T-cell (primary cell): Measurements from ENCODE around the gene IMMP2L. TPM values are rescaled to one million over a fixed set of nuclear protein-coding genes. Genes with fewer than 3 reads are reported as not detected.
"Not testable (repeated sequence)": the region's sequence is repeated elsewhere in the genome, so short reads cannot be mapped to it uniquely, and the experiment has no call there.

Experiments
- ATAC-seq, 4 experiments: fragments of 200-7000 bp in 3 of 4; fragments of 150-1000 bp in 1 of 4; cut with Tn5 transposase; replicated peaks in 1 of 4; 1 replicate in 3 of 4; 2 replicates in 1 of 4; pipeline ENCODE4 v1.10.0; 2021; ENCODE audit warnings: moderate library complexity in 3 of 4, mild to moderate bottlenecking in 2 of 4, moderate number of reproducible peaks in 1 of 4
- CTCF ChIA-PET, 2 donors: fragments of 300-600 bp; sonication (Branson Sonifier 250); formaldehyde crosslinking; loops; one replicate each; lab custom pipeline; 2022; ENCODE audit warnings: antibody characterized with exemption in 2 of 2; lab: Charles Lee
- POLR2A ChIA-PET, 2 donors: fragments of 300-600 bp; sonication (Branson Sonifier 250); formaldehyde crosslinking; loops; one replicate each; lab custom pipeline; 2022; ENCODE audit warnings: antibody characterized with exemption in 2 of 2; lab: Charles Lee
- DNase-seq, 35 experiments: peaks; one replicate each; pipeline versions ENCODE4 v3.0.0 to v3.0.0-alpha.2; 2013 to 2023
- H3K27ac ChIP-seq: one replicate; pipeline ENCODE4 v1.5.1; 2013; ENCODE audit warnings: low read length
- H3K27me3 ChIP-seq, 2 experiments: replicated peaks in 1 of 2; 1 replicate in 1 of 2; 2 replicates in 1 of 2; pipeline versions ENCODE4 v1.6.1 to v1.7.0; 2013; ENCODE audit warnings: low read length in 1 of 2, mixed read lengths in 1 of 2; ENCODE audit not compliant: control insufficient read depth in 2 of 2, insufficient read depth in 2 of 2; ENCODE audit errors: extremely low read depth in 1 of 2
- H3K36me3 ChIP-seq, 2 donors: 1 replicate in 1 of 2; 2 replicates in 1 of 2; pipeline versions ENCODE4 v1.6.1 to v1.7.0; 2013; ENCODE audit warnings: low read length in 1 of 2; ENCODE audit not compliant: control insufficient read depth in 2 of 2, insufficient read depth in 1 of 2; ENCODE audit errors: extremely low read depth in 1 of 2
- H3K4me1 ChIP-seq, 2 experiments: 1 replicate in 1 of 2; 2 replicates in 1 of 2; pipeline versions ENCODE4 v1.6.1 to v1.7.0; 2013; ENCODE audit warnings: low read length in 2 of 2, mixed read lengths in 1 of 2; ENCODE audit not compliant: insufficient read depth in 2 of 2, control insufficient read depth in 1 of 2; ENCODE audit errors: extremely low read depth in 1 of 2
- H3K4me3 ChIP-seq, 2 donors: 1 replicate in 1 of 2; 2 replicates in 1 of 2; pipeline versions ENCODE4 v1.5.1 to v1.7.0; 2013; ENCODE audit warnings: mild to moderate bottlenecking in 2 of 2, low read length in 1 of 2, moderate library complexity in 1 of 2; ENCODE audit not compliant: control insufficient read depth in 1 of 2; ENCODE audit errors: extremely low read depth in 1 of 2
- H3K9me3 ChIP-seq: 2 replicates; pipeline ENCODE4 v1.7.0; 2013
- H3K27ac Mint-ChIP-seq, 2 donors: one replicate each; pipeline ENCODE4 v1.8.0; 2020 to 2021; ENCODE audit warnings: mild to moderate bottlenecking in 2 of 2, mixed read lengths in 2 of 2
- H3K27me3 Mint-ChIP-seq, 2 donors: one replicate each; pipeline ENCODE4 v1.8.0; 2021 to 2022; ENCODE audit warnings: mixed read lengths in 2 of 2
- H3K36me3 Mint-ChIP-seq: one replicate; pipeline ENCODE4 v1.8.0; 2021; ENCODE audit warnings: mixed read lengths
- H3K4me1 Mint-ChIP-seq, 3 donors: one replicate each; pipeline ENCODE4 v1.8.0; 2020 to 2022; ENCODE audit warnings: mixed read lengths in 3 of 3, mild to moderate bottlenecking in 1 of 3
- H3K4me3 Mint-ChIP-seq, 3 donors: one replicate each; pipeline ENCODE4 v1.8.0; 2020 to 2022; ENCODE audit warnings: mild to moderate bottlenecking in 3 of 3, mixed read lengths in 3 of 3, moderate library complexity in 3 of 3
- H3K9me3 Mint-ChIP-seq, 3 donors: one replicate each; pipeline ENCODE4 v1.8.0; 2020 to 2022; ENCODE audit warnings: mixed read lengths in 3 of 3
- WGBS: methylation state at CpG from one replicate; pipeline ENCODE4 v1.1.5; 2013; ENCODE audit warnings: missing lambda C conversion rate; ENCODE audit not compliant: insufficient coverage; 5-methylcytosine and 5-hydroxymethylcytosine counted together
- total RNA-seq, 35 experiments: library from RNA in 6 of 35; stranded (reverse) in 6 of 35; fragments of 120-200 nt in 1 of 35; gene quantifications; one replicate each; pipeline versions ENCODE4 v1.2.1 to v1.2.4 and lab custom pipeline; 2013 to 2026

Gene IMMP2L
- 10 to 100 TPM; 14.1 to 27.3 (median 21.7) TPM for total RNA-seq
- 23.3 TPM for total RNA-seq (2013)
- total RNA-seq (lab: John Stamatoyannopoulos, UW), result 4.5 to 14.2 (median 10.3) reads per million in 29 experiments

GRCh38 chr7:111561904-111562732, at the start of gene IMMP2L:
TSS of gene IMMP2L (minus strand) at chr7:111562492.
- Mint-ChIP-seq H3K9me3 (no peaks in the 10 kb centered on the region), H3K4me1 (peaks cover 39 to 50% (median 46%) of the 10 kb centered on the region in 3 donors), H3K36me3 (peaks cover 7% of the 10 kb centered on the region), H3K27ac (peak within 1 kb of the TSS; percentile 84 to 86), H3K4me3 (peak within 1 kb of the TSS; percentile 82 to 86 (median 82)), H3K27me3 (peaks cover 2% of the 10 kb centered on the region in 2 donors)
- WGBS, result under 1% methylated on average over 75 of the region's 84 CpGs
- DNase-seq (peak; percentile 64 to 94 (median 83)), ATAC-seq (peak; percentile 94 to 98 (median 94))
- Histone ChIP-seq H3K4me1 (peaks cover 18 to 19% of the 10 kb centered on the region in 2 experiments), H3K4me3 (peak within 1 kb of the TSS; percentile 68 to 77), H3K27ac (peak within 1 kb of the TSS; percentile 57), H3K36me3 (peaks cover 0 to 2% of the 10 kb centered on the region in 2 donors), H3K27me3 (no peaks in the 10 kb centered on the region), H3K9me3 (no peaks in the 10 kb centered on the region)
- POLR2A ChIA-PET, result interaction anchor here (0.6 to 0.8 kb wide), 4 partner anchors 83 to 1225 kb away, joined by 3 to 4 read pairs (median 3); no protein-coding TSS in a partner anchor
- CTCF ChIA-PET, result interaction anchor here (0.6 kb wide), 4 partner anchors 35 to 487 kb away, joined by 3 to 4 read pairs (median 4); no protein-coding TSS in a partner anchor

- H3K27ac ChIP-seq, CTCF ChIA-PET, DNase-seq, H3K9me3 Mint-ChIP-seq, H3K4me1 ChIP-seq, H3K36me3 ChIP-seq, H3K4me1 Mint-ChIP-seq, ATAC-seq, H3K9me3 ChIP-seq, POLR2A ChIA-PET, H3K27me3 Mint-ChIP-seq, H3K4me3 Mint-ChIP-seq, H3K27ac Mint-ChIP-seq, H3K36me3 Mint-ChIP-seq, H3K27me3 ChIP-seq, H3K4me3 ChIP-seq: not testable (repeated sequence)
- WGBS, result 95% methylated on average over 36 of the region's 58 CpGs
These were observed 47.4 kb upstream of the IMMP2L start for GRCh38 chr7:111609483-111610254.

GRCh38 chr7:111607621-111608020, 45.3 kb upstream of the IMMP2L start:
- no peaks in the 10 kb centered on the region for H3K4me1 ChIP-seq

GRCh38 chr7:111605246-111605645, 43.0 kb upstream of the IMMP2L start:
- Histone ChIP-seq H3K36me3 (no peaks in the 10 kb centered on the region), H3K27me3 (no peaks in the 10 kb centered on the region), H3K4me1 (no peaks in the 10 kb centered on the region), H3K9me3 (no peaks in the 10 kb centered on the region), H3K27ac (no peak overlapping the region), H3K4me3 (no peak overlapping the region)
- ATAC-seq, result no peak
- H3K9me3 Mint-ChIP-seq, result no peaks in the 10 kb centered on the region
- no peaks in the 10 kb centered on the region for H3K4me1 Mint-ChIP-seq
- no CpG with 5 or more reads among the region's 1 CpG for WGBS
- DNase-seq, result no peak
- POLR2A ChIA-PET, result no interaction called here
- H3K27ac Mint-ChIP-seq, result no peak overlapping the region
- peaks cover 4 to 11% of the 10 kb centered on the region in 2 donors for H3K27me3 Mint-ChIP-seq
- H3K4me3 Mint-ChIP-seq, result no peak overlapping the region
- no peaks in the 10 kb centered on the region for H3K36me3 Mint-ChIP-seq
- CTCF ChIA-PET, result no interaction called here

More at GRCh38 chr7:111607621-111608020, 45.3 kb upstream of the IMMP2L start:
- no peaks in the 10 kb centered on the region for H3K9me3 Mint-ChIP-seq
- Histone ChIP-seq H3K9me3 (no peaks in the 10 kb centered on the region), H3K4me3 (no peak overlapping the region), H3K27me3 (peaks cover 0 to 2% of the 10 kb centered on the region in 2 experiments), H3K36me3 (no peaks in the 10 kb centered on the region), H3K27ac (no peak overlapping the region)
- ATAC-seq (no peak), DNase-seq (no peak)
- H3K36me3 Mint-ChIP-seq, result no peaks in the 10 kb centered on the region
- POLR2A ChIA-PET, result no interaction called here
- no peak overlapping the region for H3K27ac Mint-ChIP-seq
- no peaks in the 10 kb centered on the region for H3K4me1 Mint-ChIP-seq
- no peak overlapping the region for H3K4me3 Mint-ChIP-seq
- peaks cover 4 to 5% of the 10 kb centered on the region in 2 donors for H3K27me3 Mint-ChIP-seq
- CTCF ChIA-PET, result no interaction called here
- no CpG with 5 or more reads among the region's 2 CpGs for WGBS

- Histone ChIP-seq H3K4me1 (no peaks in the 10 kb centered on the region), H3K27ac (no peak overlapping the region)
These were observed 37.8 kb upstream of the IMMP2L start for GRCh38 chr7:111600091-111600490.

GRCh38 chr7:111595780-111596179, 33.5 kb upstream of the IMMP2L start:
- ATAC-seq (no peak), DNase-seq (no peak)
- Histone ChIP-seq H3K4me3 (no peak overlapping the region), H3K27me3 (peaks cover 0 to 2% of the 10 kb centered on the region in 2 experiments), H3K27ac (no peak overlapping the region), H3K9me3 (no peaks in the 10 kb centered on the region), H3K36me3 (no peaks in the 10 kb centered on the region), H3K4me1 (no peaks in the 10 kb centered on the region)
- no peaks in the 10 kb centered on the region for H3K36me3 Mint-ChIP-seq
- peaks cover 0 to 10% (median 9%) of the 10 kb centered on the region in 3 donors for H3K9me3 Mint-ChIP-seq
- POLR2A ChIA-PET, result no interaction called here
- no peak overlapping the region for H3K4me3 Mint-ChIP-seq
- CTCF ChIA-PET, result no interaction called here
- WGBS, result 91% methylated on average over 1 of the region's 1 CpG
- no peak overlapping the region for H3K27ac Mint-ChIP-seq
- H3K4me1 Mint-ChIP-seq, result no peaks in the 10 kb centered on the region
- H3K27me3 Mint-ChIP-seq, result peaks cover 5 to 13% of the 10 kb centered on the region in 2 donors

More at GRCh38 chr7:111600091-111600490, 37.8 kb upstream of the IMMP2L start:
- CTCF ChIA-PET, result no interaction called here
- peaks cover 0 to 2% of the 10 kb centered on the region in 2 experiments for H3K27me3 ChIP-seq
- ATAC-seq (no peak), DNase-seq (no peak)
- H3K9me3 Mint-ChIP-seq, result peaks cover 0 to 10% (median 9%) of the 10 kb centered on the region in 3 donors
- H3K4me3 ChIP-seq, result no peak overlapping the region
- H3K4me3 Mint-ChIP-seq, result no peak overlapping the region
- H3K27me3 Mint-ChIP-seq, result peaks cover 3 to 13% of the 10 kb centered on the region in 2 donors
- H3K27ac Mint-ChIP-seq, result no peak overlapping the region
- POLR2A ChIA-PET, result no interaction called here
- H3K4me1 Mint-ChIP-seq, result no peaks in the 10 kb centered on the region
- no peaks in the 10 kb centered on the region for H3K9me3 ChIP-seq
- H3K36me3 Mint-ChIP-seq, result no peaks in the 10 kb centered on the region
- no peaks in the 10 kb centered on the region for H3K36me3 ChIP-seq
- no CpG with 5 or more reads among the region's 1 CpG for WGBS
